HG03064 (cell line): ENCODE data around the gene IMPG2.
"Not testable (repeated sequence)": the region's sequence is repeated elsewhere in the genome, so short reads cannot be mapped to it uniquely, and the experiment has no call there.

Experiments used
- ATAC-seq: cut with Tn5 transposase; IDR thresholded peaks from one replicate; pipeline ENCODE4 v1.9.1; 2021; ENCODE audit warnings: low read depth; ENCODE audit not compliant: unreplicated experiment

IMPG2 gene

DNA sequence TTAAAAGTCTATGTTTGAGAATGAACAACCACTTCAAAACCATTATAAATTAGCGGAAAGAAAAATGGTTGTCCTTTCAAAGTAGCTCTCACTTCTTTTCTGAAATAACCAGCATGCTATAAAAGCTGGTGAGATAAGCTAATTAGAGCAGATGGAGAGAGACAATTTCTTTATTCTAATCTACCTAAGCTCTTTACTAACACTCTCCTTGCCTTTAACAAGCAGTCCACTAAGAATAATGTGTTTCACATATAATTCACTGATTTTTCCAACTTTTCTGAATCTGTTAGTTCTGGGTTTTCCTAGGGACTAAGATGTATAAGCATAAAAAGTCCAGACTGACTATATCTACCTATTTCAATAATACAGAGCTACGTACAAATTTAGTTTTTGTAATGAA lies at the start of gene IMPG2:
Gene IMPG2 (minus strand): TSS at position 101 of the 400 bp plus-strand sequence. CDS start 203 bp downstream, outside the sequence.
- ATAC-seq = no peak

- no peak for ATAC-seq
Observed at GRCh38 chr3:101362406-101362805, 42.0 kb upstream of the IMPG2 start.

GRCh38 chr3:101351829-101352228 lies 31.5 kb upstream of the IMPG2 start:
- no peak for ATAC-seq

DNA sequence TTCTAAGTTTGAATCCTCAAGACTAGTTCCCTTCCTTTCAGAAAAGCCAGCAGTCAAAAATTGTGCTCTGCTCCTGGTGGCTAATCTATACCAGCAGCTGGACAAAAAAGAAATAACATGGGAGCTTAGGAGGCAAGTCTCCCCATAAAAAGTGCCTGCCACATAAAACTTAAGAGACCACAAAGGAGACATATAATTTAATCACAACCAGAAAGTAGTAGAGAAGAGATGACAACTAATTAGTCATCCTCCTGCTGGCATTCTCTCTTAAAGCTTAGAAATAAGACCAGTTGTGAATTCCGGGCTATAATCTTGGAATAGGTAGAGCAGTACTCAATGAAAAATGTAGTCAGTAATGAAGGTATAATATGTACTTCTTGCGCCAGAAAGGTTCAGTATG lies 20.2 kb upstream of the IMPG2 start:
- ATAC-seq = no peak

GRCh38 chr3:101333883-101334282 lies 13.5 kb upstream of the IMPG2 start:
- no peak for ATAC-seq

GRCh38 chr3:101329016-101329673 lies 8.8 kb upstream of the IMPG2 start:
- no peak for ATAC-seq

GRCh38 chr3:101325393-101326134 lies 5.2 kb upstream of the IMPG2 start:
- no peak for ATAC-seq

DNA sequence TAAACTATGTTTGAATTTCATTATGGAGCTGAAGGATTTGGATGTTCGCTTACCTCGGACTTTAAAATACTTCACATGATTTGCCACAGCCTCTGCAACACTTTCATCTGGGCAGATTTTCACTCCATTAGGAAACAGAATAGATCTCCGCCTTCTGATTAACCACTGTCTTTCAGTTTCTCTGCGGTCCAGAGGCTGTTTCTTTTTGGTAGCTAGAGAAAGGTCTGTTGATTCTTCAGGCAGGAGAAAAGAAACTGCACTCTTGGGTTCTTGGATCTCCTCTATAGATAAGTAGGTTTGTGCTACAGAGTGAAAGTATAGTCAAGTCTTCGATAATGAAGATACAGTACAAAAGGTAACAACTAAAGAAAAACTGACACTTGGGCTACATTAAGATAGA lies 844 bp downstream of the IMPG2 start:
- no peak for ATAC-seq

DNA sequence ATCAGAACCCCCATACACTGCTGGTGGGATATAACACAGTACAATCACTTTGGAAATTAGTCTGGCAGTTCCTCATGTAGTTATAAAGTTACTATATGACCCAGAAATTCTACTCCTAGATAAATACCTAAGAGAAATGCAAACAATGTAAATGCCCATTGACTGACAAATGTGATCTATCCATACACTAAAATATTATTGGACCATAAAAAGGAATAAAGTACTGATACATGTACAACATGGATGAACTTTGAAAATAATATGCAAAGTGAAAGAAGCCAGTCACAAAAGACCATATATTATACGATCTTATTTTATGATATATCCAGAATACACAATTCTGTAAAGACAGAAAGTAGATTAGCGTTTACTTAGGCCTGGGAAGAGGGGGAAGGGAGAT lies 7.8 kb downstream of the IMPG2 start:
- ATAC-seq = no peak

- ATAC-seq = no peak
Observed at GRCh38 chr3:101311676-101312075, 8.7 kb downstream of the IMPG2 start.

DNA sequence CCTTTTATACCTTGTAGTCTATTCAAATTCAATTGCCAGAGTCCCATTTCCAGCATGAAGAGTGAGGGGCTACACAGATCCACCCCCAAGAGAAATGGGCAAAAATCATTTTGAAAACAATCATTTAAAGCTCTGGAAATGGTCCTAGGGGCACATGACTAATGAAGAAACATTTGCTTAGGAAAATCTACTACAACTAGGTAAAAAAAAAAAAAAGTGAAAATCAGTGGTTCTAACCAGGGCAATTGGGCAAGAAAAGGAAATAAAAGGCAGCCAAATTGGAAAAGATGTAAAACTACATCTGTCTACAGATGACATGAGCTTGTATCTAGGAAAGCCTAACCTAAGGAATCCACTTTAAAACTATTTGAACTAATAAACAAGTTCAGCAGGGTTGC lies 9.4 kb downstream of the IMPG2 start:
- ATAC-seq = no peak

GRCh38 chr3:101308147-101308772 lies 12.1 kb downstream of the IMPG2 start:
- ATAC-seq = not testable (repeated sequence)

GRCh38 chr3:101303836-101304235 lies 16.5 kb downstream of the IMPG2 start:
- ATAC-seq = no peak

GRCh38 chr3:101303089-101303731 lies 17.2 kb downstream of the IMPG2 start:
- ATAC-seq = no peak

- ATAC-seq = no peak
Observed at GRCh38 chr3:101300073-101300472, 20.3 kb downstream of the IMPG2 start.

DNA sequence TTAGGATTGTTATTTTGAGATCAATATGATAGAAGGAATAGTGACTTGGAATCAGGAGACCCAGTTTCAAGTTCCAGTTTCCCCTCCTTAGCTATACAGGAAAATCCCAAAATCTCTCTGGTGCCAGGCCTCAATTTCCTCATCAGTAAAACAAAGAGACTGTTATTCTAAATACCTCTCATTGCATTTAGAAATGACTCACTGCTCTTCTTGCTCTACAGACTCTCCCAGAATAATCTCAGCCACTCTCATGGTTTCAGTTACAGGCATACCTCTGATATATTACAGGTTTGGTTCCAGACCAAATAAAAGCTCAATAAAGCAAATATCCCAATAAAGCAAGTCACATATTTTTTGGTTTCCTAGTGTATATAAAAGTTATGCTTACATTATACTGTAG lies 28.3 kb downstream of the IMPG2 start:
- ATAC-seq = no peak

- no peak for ATAC-seq
Observed at GRCh38 chr3:101288294-101288693, 32.1 kb downstream of the IMPG2 start.

DNA sequence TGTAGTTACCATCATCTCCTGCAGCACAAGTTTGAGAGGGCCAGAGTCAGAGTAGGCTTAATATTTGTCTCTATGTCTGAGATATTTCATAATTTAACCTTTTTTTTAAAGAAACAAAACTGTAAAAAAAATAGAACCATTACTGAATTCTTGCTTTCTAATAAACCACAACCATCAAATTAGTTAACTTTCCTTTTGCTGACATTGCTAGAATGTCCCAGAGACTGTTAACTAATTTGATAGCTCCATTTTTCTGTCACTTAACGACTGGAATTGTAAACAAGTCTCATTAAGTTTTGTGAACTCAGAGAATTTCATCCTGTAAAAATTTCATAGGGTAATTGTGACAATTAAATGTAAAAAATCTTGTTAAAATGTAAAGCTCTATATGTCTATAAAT lies 35.6 kb downstream of the IMPG2 start:
- no peak for ATAC-seq

DNA sequence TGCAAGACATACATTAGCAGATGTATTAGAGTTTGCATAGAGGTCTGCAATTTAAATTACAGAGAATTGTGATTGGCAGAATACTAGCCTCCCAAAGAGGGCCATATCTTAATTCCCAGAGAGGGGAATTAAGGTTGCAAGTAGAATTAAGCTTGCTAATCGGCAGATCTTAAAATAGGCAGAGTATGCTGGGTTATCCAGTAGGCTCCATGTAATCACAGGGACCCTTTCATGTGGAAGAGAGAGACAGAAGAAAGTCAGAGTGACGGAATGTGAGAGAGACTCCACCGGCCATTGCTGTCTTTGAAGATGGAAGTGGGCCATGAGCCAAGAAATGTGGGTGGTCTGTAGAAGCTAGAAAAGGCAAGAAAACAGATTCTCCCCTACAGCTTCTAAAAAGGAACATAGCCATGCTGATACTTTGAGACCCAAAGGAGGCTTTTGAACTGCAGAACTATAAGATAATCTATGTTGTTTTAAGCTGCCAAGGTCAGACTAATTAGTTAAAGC lies 38.8 kb downstream of the IMPG2 start:
- ATAC-seq = no peak

GRCh38 chr3:101279765-101280385 lies 40.5 kb downstream of the IMPG2 start:
- no peak for ATAC-seq

- no peak for ATAC-seq
Observed at GRCh38 chr3:101279162-101279561, 41.2 kb downstream of the IMPG2 start.
